NCI-H510A (cell line): Measurements from ENCODE around the gene ACTRT2.

Experiments used
- DNase-seq: peaks from one replicate; lab custom pipeline; 2025; lab: John Stamatoyannopoulos, UW

ACTRT2 gene

DNA sequence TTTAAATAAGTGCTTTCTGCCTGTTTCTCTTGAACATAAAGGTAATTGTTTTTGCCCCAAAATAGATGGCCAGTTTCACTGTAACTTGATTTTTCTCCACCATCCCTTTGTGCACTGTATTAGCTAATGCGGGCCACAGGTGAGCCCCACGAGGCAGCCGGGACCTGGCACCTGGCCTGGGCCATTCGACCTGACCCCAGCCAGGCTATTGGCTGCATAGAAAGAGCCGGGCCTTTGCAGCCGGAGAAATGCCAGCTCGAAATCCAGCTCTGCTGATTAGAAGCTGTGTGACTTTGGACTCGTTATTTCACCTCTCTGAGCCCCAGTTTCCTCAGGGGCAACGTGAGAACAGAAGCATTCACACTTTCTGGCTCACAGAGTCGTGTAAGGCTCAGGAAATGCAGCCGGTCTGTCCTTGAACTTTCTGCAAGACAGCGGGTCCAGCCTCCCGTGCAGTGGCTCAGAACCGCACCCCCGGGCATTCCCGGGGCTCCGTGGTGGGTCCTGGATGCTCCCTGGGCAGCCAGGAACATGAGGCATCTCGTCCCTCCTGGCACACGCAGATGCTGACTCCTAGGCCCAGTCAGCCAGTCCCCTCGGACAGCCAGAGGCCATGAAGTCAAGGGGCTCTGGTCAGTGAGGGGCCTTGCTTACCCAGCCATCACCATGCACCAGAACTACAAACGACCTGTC is 37.4 kb upstream of the ACTRT2 start:
- DNase-seq, result no peak

GRCh38 chr1:2984399-2985061 is 36.7 kb upstream of the ACTRT2 start:
- no peak for DNase-seq

DNA sequence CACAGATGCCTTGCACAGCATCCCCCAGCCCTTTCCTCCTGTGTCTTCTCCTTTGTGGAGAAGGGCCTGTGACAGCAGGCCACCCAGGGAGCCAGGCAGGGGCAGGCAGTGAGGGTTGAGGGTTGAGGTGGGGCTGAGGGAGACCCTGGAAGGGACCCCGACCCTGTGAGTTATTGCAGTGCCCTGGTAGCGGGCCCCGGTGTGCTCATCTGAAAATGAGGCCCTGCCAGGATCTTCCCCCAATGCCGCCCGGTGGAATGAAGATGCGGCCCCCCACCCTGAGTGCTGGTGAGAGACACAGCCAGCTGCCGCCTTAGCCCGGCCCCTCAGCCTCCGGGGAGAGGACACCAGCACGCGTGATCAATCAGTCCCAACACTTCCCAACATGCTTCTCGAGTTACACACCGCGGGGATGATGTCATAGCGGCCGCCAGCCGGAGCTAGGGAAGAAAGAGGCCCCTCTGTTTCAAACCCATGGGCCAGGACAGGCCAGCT is 36.2 kb upstream of the ACTRT2 start:
- no peak for DNase-seq

GRCh38 chr1:2985694-2986548 is 35.3 kb upstream of the ACTRT2 start:
- no peak for DNase-seq

GRCh38 chr1:2986549-2987305 is 34.5 kb upstream of the ACTRT2 start:
- no peak for DNase-seq

DNA sequence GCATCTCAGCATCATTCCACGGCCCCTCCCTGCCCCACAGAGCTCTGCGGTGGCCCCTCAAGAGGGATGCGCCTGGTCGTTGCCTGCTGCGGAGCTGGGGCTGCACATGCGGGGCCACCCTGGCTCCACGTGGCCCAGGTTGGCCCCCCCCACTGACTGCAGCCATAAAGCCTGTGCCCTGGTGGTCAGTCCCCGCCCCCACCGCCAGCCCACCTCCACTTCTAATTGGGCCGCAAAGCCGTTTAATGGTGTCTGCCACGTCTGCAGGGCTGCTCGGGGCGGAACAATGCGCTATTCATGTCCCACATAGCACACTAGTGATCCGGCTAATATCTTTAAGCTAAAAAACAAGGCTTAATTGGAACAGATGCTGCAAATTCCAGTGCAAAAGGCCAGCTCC is 33.5 kb upstream of the ACTRT2 start:
- no peak for DNase-seq

DNA sequence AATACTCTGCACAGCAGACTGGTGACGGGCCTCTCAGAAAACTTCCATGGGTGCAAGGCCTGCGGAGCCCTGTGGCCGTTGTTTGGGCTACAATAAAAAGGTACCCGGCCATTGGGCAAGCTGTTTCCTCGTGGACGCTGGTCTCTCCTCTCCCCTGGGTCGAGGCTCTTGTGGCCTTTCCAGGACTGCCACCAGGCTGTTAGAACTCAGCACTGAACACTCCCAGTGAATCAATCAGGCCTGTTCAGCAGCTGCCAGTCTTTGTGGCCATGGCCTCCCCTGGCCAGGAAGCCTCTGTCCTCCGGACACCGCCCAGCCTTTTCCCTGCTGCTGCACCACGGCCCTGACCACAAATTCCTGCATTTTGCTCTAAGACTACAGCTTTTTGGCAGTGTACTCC is 33.0 kb upstream of the ACTRT2 start:
- DNase-seq, result no peak

DNA sequence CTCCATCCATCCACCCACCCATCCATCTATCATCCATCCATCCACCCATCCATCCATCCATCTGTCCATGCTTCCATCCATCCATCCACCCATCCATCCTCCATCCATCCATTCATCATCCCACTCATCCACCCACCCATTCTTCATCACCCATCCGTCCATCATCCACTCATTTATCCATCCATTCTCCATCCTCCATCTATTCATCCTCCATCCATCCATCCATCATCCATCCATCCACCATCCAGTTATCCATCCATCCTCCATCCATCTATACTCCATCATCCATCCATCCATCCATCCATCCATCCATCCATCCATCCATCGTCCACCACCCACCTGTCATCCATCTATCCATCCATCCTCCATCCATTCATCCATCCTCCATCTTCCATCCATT is 32.1 kb upstream of the ACTRT2 start:
- no peak for DNase-seq

GRCh38 chr1:2989976-2990375 is 31.3 kb upstream of the ACTRT2 start:
- DNase-seq, result no peak

GRCh38 chr1:2990376-2991115 is 30.7 kb upstream of the ACTRT2 start:
- DNase-seq, result no peak

- DNase-seq, result no peak
Observed at GRCh38 chr1:2991753-2992495, 29.3 kb upstream of the ACTRT2 start.

- DNase-seq, result no peak
Observed at GRCh38 chr1:2998503-2999100, 22.7 kb upstream of the ACTRT2 start.

DNA sequence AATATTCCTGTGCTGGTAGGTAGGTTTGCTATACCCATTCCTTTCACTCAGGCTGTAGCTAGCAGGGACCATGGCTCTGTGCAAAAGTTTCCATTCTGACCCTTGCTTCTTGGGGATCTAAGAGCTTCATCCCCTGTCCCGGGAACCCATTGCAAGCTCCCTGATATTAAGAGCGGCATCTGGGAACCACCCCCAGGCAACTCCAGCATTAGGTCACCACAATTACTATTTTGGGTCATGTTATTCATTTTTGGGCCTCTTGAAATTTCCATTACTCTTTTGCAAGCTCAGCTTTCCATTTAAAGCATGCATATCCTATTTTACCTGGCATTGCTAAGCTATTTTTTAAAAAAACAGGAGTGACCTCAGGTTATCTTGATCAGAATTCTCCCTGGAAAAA is 22.1 kb upstream of the ACTRT2 start:
- no peak for DNase-seq

GRCh38 chr1:2999571-2999970 is 21.7 kb upstream of the ACTRT2 start:
- DNase-seq, result no peak

GRCh38 chr1:3000214-3000613 is 21.1 kb upstream of the ACTRT2 start:
- DNase-seq, result no peak

DNA sequence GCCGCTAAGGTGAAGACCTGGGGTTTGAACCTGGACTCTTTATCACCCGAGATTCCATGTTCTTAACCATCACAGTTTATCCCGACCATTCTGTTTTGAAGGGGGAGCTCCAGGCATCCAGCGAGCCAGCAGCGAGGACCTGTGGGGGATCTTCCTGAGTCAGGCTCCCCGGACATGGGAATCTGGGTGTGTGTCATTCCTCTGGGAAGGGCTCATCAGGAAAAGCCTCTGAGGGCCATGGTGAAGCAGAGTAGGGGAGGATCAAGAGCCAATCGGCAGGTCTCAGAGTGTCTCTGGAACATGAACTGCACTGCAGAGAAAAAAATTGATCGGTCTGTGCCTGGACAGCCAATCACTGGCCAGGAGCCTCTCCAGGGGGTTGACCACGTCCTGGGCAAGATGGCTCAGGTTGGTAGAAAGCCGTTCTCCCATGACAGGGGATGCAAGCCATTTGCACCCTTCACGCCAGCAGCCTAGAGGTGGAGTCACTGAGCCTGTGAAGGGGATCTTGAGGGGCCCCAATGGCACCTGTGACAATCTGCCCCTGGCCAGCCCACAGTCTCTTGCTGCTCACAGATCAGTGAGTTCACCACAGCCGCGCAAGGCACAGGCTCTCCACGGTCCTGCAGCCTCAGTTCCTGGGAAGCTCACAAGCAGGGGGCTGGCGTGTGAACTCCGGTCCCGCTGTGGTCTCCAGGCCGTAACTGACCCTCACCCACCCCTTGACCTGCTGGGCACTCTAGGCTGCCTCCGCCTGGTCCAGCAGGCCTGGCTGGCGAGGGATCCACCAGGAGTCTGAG is 20.4 kb upstream of the ACTRT2 start:
- DNase-seq, result no peak

- DNase-seq, result no peak
Observed at GRCh38 chr1:3001471-3002348, 19.6 kb upstream of the ACTRT2 start.

DNA sequence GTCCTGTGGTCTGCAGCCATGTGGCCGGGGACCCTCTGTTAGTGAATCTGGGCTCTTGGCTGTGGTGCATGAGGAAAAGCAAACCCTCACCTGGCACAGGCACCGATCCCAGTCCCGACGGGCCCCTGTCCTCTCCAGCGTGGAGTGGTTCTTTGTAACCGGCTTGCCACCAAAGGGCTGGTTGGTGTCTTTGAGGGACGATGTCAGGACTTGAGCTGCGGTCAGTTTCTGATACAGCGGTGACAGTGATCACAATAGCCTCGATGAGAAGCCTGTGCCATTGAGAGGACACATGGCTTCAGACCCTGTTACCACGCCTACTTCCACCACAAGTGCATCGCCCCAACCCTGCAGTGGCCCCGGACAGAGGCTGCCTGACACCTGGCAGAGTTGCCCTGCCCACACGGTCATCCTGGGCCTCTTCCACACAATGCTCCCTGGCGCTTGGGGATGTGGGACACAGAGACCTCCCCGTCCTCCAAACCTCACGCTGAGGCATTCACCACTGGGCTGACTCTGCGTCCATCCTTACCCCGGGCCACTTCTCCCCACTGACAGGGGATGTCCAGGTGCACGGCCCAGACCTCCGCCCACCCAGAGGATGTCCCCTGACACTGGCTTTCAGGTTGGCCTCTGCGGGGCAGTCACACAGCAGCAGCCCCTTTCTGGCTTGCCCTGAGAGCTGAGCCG is 18.8 kb upstream of the ACTRT2 start:
- no peak for DNase-seq
